Measurements from ENCODE around the gene TNF. TPM values are rescaled to one million over a fixed set of nuclear protein-coding genes. Genes with fewer than 3 reads are reported as not detected.
A peak's percentile ranks its signal among the peaks of the same experiment; 100 is the strongest.

TNF gene
- polyA plus RNA-seq, 1 of the 3 experiments (the other 2 are of a cell fraction): not detected

GRCh38 chr6:31621320-31621939, 46.1 kb downstream of the TNF start:
- CTCF ChIA-PET: interaction anchor here (0.9 to 2.1 kb wide), 5 partner anchors 10 to 76 kb away, joined by 3 to 11 read pairs (median 5); partner anchors contain the start of gene ATP6V1G2

GRCh38 chr6:31621991-31622390, 46.6 kb downstream of the TNF start:
- Histone ChIP-seq H3K27me3 (ENCODE audit: insufficient read depth) (no peaks in the 10 kb centered on the region), H3K4me2 (peak overlapping the region; percentile 97), H3K27ac (ENCODE audit: low read depth in 2 of 2, low read length in 1 of 2) (peak overlapping the region; percentile 96 to 99; a peak in 3 of 4 replicates), H3K4me1 (ENCODE audit: control insufficient read depth in 1 of 2, insufficient read depth in 2 of 2, low read depth in 1 of 2, low read length in 1 of 2) (peaks cover 10 to 11% of the 10 kb centered on the region in 2 experiments), H2AFZ (ENCODE audit: low read depth) (no peak overlapping the region), H3K79me2 (ENCODE audit: insufficient read depth) (peaks cover 60% of the 10 kb centered on the region), H3F3A (replicated peaks; ENCODE audit: insufficient read depth) (peaks cover 16% of the 10 kb centered on the region), H3K36me3 (replicated peaks in 1 of 2; ENCODE audit: control insufficient read depth in 1 of 2, insufficient read depth in 2 of 2, low read length in 1 of 2) (peaks cover 45 to 55% of the 10 kb centered on the region in 2 experiments), H3K9me3 (no peaks in the 10 kb centered on the region), H3K4me3 (ENCODE audit: low read depth in 2 of 2, low read length in 1 of 2) (peak overlapping the region; percentile 87 to 98), H4K20me1 (ENCODE audit: insufficient read depth) (peaks cover 28% of the 10 kb centered on the region), H3K9me2 (no peaks in the 10 kb centered on the region), H3K9ac (peak overlapping the region; percentile 99)
- DNase-seq: peak; percentile 33
- 3% methylated on average over 4 of the region's 4 CpGs for WGBS (ENCODE audit: low lambda C conversion rate)
- no peak for TF ChIP-seq RXRA (IDR thresholded peaks at IDR 0.05; ENCODE audit: borderline replicate concordance, low read depth)
- ChIA-PET CTCF (interaction anchor here (0.9 to 2.1 kb wide), 7 partner anchors 9 to 76 kb away, joined by 3 to 11 read pairs (median 4); partner anchors contain the start of gene ATP6V1G2), POLR2A (interaction anchor here (1.0 to 4.0 kb wide), 5 partner anchors 18 to 1350 kb away, joined by 3 to 18 read pairs (median 6); partner anchors contain the start of genes BAG6, DDX39B and HSPA1B)

More at GRCh38 chr6:31621320-31621939, 46.1 kb downstream of the TNF start:
- Histone ChIP-seq H3K9ac (peak overlapping the region; percentile 99), H3K4me2 (peak overlapping the region; percentile 97), H3K9me2 (no peaks in the 10 kb centered on the region), H3K4me3 (ENCODE audit: low read depth in 2 of 2, low read length in 1 of 2) (peak overlapping the region; percentile 87 to 98), H3K36me3 (replicated peaks in 1 of 2; ENCODE audit: control insufficient read depth in 1 of 2, insufficient read depth in 2 of 2, low read length in 1 of 2) (peaks cover 40 to 49% of the 10 kb centered on the region in 2 experiments), H3F3A (replicated peaks; ENCODE audit: insufficient read depth) (peaks cover 16% of the 10 kb centered on the region), H3K79me2 (ENCODE audit: insufficient read depth) (peaks cover 58% of the 10 kb centered on the region), H3K27me3 (ENCODE audit: insufficient read depth) (no peaks in the 10 kb centered on the region), H2AFZ (ENCODE audit: low read depth) (no peak overlapping the region), H3K4me1 (ENCODE audit: control insufficient read depth in 1 of 2, insufficient read depth in 2 of 2, low read depth in 1 of 2, low read length in 1 of 2) (peaks cover 10 to 11% of the 10 kb centered on the region in 2 experiments), H3K27ac (ENCODE audit: low read depth in 2 of 2, low read length in 1 of 2) (peak overlapping the region; percentile 96 to 99), H3K9me3 (no peaks in the 10 kb centered on the region), H4K20me1 (ENCODE audit: insufficient read depth) (peaks cover 28% of the 10 kb centered on the region)
- TF ChIP-seq POLR2AphosphoS5 (IDR thresholded peaks at IDR 0.05; ENCODE audit: low read depth, low read length) (0 out of 2 replicates have a peak, but pooled peaks have one; percentile 0), NFIC (IDR thresholded peaks at IDR 0.05; ENCODE audit: borderline replicate concordance) (no peak)
- 2% methylated on average over 15 of the region's 15 CpGs for WGBS (ENCODE audit: low lambda C conversion rate)
- DNase-seq: peak; percentile 16
- POLR2A ChIA-PET: interaction anchor here (1.0 to 4.0 kb wide), 4 partner anchors 8 to 1351 kb away, joined by 3 to 18 read pairs (median 4); partner anchors contain the start of genes BAG6 and DDX39B

GRCh38 chr6:31622684-31623091, 47.3 kb downstream of the TNF start:
- Histone ChIP-seq H3K9me3 (no peaks in the 10 kb centered on the region), H3K9ac (peak overlapping the region; percentile 99; the same call in 1 of the 2 replicates), H3K4me1 (ENCODE audit: control insufficient read depth in 1 of 2, insufficient read depth in 2 of 2, low read depth in 1 of 2, low read length in 1 of 2) (peaks cover 10 to 11% of the 10 kb centered on the region in 2 experiments), H3K9me2 (no peaks in the 10 kb centered on the region), H3K27ac (ENCODE audit: low read depth in 2 of 2, low read length in 1 of 2) (no peak overlapping the region), H4K20me1 (ENCODE audit: insufficient read depth) (peaks cover 28% of the 10 kb centered on the region), H3K36me3 (replicated peaks in 1 of 2; ENCODE audit: control insufficient read depth in 1 of 2, insufficient read depth in 2 of 2, low read length in 1 of 2) (peaks cover 52 to 62% of the 10 kb centered on the region in 2 experiments), H3K4me2 (peak overlapping the region; percentile 97), H3K79me2 (ENCODE audit: insufficient read depth) (peaks cover 65% of the 10 kb centered on the region), H3K4me3 (ENCODE audit: low read depth in 2 of 2, low read length in 1 of 2) (peak overlapping the region; percentile 87 to 98; a peak in 3 of 4 replicates), H2AFZ (ENCODE audit: low read depth) (no peak overlapping the region), H3F3A (replicated peaks; ENCODE audit: insufficient read depth) (peaks cover 16% of the 10 kb centered on the region), H3K27me3 (ENCODE audit: insufficient read depth) (no peaks in the 10 kb centered on the region)
- 92% methylated on average over 10 of the region's 10 CpGs for WGBS (ENCODE audit: low lambda C conversion rate)
- CTCF ChIA-PET: interaction anchor here (0.9 to 2.1 kb wide), 7 partner anchors 14 to 425 kb away, joined by 3 to 11 read pairs (median 3); partner anchors contain the start of gene ATP6V1G2
- peak; percentile 10 for DNase-seq
- no peak for TF ChIP-seq USF2 (IDR thresholded peaks at IDR 0.05; ENCODE audit: borderline replicate concordance, low read depth, low read length)
- TF ChIP-seq ELF1 (IDR thresholded peaks at IDR 0.05): no peak
- TF ChIP-seq YY1 (IDR thresholded peaks at IDR 0.05; ENCODE audit: low read depth): no peak
- no peak for TF ChIP-seq FOXJ3 (CRISPR knock-in tag; IDR thresholded peaks at IDR 0.05)
- TF ChIP-seq MXI1 (IDR thresholded peaks at IDR 0.05; ENCODE audit: low read depth, low read length): no peak
- no peak for TF ChIP-seq POLR2AphosphoS5 (IDR thresholded peaks at IDR 0.05; ENCODE audit: low read depth, low read length)
- TF ChIP-seq NFIC (IDR thresholded peaks at IDR 0.05; ENCODE audit: borderline replicate concordance): no peak
- no peak for TF ChIP-seq TCF12 (IDR thresholded peaks at IDR 0.05)
- TF ChIP-seq TEAD4 (IDR thresholded peaks at IDR 0.05; ENCODE audit: borderline replicate concordance, insufficient read depth): no peak
- TF ChIP-seq FOSL2 (IDR thresholded peaks at IDR 0.05; ENCODE audit: borderline replicate concordance, low read depth): no peak
- no peak for TF ChIP-seq CHD2 (IDR thresholded peaks at IDR 0.05; ENCODE audit: low read length, partially characterized antibody)
- TF ChIP-seq JUND (IDR thresholded peaks at IDR 0.05): no peak
- no peak for TF ChIP-seq EP300 (IDR thresholded peaks at IDR 0.05; ENCODE audit: borderline replicate concordance in 1 of 2, low read depth in 1 of 2, low read length in 1 of 2)
- TF ChIP-seq GABPA (IDR thresholded peaks at IDR 0.05; ENCODE audit: low read depth): no peak
- TF ChIP-seq NRF1 (IDR thresholded peaks at IDR 0.05; ENCODE audit: low read depth, low read length): no peak
- TF ChIP-seq RCOR1 (IDR thresholded peaks at IDR 0.05; ENCODE audit: low read length): no peak
- no peak for TF ChIP-seq RAD21 (IDR thresholded peaks at IDR 0.05; ENCODE audit: low read length)
- TF ChIP-seq EZH2phosphoT487 (IDR thresholded peaks at IDR 0.05; ENCODE audit: borderline replicate concordance, low read depth): no peak
- POLR2A ChIA-PET: interaction anchor here (0.8 to 4.0 kb wide), 5 partner anchors 11 to 205 kb away, joined by 3 to 18 read pairs (median 6); partner anchors contain the start of genes BAG6, DDX39B and HSPA1B
